Middle frontal gyrus (tissue), 1 donor: ENCODE data around the gene PPFIBP2.

Experiments
- DNase-seq: peaks from one replicate; pipeline ENCODE4 v3.0.0-alpha.2; 2015; ENCODE audit warnings: low spot score; ENCODE audit errors: extremely low spot score

The PPFIBP2 gene

DNA sequence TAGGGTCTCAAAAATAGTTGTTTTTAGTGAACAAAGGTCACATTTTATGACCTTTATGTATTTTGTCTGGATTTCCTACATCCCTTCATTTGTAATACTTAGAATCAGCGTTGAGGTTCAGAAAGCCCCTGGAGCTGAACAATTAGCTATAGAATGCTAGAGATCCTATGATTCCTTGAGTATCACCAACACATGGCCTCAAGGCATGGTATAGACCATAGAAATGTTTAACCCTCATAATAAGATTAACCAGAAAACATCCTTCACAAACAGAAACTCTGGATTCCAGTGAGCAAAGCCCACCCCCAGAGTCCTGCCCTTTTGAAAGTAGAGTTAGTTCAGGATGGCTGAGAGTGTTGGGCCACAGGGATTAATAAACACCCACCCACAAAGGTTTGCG is 82.2 kb downstream of the PPFIBP2 start:
- DNase-seq = no peak

DNA sequence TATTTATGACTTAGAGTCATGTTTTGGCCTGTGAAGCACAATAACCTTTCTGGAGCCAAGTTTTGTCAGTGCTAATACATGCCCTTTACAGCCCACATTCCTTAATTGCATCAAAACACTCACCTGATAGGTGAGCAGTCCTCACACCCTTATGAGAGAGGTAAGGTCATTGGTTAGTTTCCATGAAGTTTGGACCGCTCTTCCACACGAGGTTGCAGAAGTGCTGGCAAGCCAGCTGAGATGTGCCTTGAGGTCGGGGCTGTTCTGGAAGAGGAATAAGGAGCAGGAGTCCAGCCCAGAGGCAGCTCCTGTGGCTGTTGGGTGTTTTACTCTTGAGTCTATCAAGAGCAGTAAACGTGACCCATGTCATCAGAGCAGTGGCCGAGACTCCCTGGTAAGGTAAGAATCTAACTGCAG is 83.2 kb downstream of the PPFIBP2 start:
- no peak for DNase-seq

DNA sequence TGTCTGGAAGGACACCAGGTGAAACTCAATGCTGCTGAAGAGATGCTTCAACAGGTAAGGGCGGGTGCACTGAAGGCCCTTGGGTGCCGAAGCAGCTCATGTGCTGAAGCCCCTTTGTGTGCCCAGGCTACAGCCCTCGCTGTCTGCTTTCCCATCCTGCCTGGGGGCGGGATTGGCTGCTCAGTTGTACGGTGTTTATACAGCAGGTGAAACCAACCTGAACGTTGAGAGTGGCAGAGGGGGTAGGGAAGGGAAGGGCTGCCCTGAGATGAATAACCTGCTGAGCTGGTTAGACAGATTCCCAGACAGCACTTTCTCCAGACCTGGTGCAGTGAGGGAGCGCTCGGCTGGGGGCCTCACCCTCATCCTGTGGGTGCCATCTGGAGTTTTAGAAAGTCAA is 83.8 kb downstream of the PPFIBP2 start:
- no peak for DNase-seq

DNA sequence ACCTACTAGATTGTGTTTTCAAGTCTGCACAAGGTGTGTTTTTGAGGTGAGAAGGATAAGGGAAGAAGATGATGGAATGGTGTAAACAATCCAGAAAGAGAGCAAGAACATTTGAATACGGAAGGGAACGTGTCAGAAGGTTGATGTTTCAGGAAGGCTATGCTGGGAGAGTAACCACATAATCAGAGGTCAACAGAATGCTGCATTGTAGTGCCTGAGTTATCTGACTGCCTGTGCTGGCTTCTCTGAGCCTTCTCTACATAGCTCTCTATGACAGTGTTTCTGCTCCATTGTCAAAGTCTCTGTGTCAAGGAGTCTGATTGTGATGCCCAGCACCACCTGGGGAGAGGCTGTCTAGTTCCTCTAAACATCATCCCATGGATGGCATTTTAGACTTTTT is 85.4 kb downstream of the PPFIBP2 start:
- DNase-seq = no peak

DNA sequence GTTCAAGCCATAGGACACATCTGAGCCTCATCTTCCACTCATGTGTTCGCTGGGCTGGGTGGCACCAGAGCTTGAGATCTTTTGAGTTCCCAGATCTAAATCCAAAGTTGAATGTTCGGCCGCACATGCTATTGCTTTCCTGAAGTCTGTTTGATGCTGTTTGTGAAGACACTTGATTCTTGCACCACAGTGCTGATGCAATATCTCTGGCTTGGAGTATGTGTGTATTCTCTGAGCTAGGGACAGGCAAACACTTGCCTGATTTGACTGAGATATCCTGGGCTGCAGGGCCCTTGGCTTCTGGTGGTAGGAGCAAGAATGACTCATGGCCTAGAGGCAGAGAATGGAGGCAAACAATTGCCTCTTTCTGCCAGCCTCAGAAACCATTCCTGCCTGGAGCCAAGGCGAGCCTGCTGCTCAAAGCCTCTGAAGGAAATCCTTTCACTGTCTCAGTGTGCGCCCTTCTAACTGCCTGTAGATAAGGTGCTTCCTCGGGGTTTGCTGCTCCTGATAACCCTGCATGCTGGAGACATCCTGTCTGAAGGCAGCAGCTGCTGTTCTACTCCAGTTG is 86.5 kb downstream of the PPFIBP2 start:
- DNase-seq = no peak

DNA sequence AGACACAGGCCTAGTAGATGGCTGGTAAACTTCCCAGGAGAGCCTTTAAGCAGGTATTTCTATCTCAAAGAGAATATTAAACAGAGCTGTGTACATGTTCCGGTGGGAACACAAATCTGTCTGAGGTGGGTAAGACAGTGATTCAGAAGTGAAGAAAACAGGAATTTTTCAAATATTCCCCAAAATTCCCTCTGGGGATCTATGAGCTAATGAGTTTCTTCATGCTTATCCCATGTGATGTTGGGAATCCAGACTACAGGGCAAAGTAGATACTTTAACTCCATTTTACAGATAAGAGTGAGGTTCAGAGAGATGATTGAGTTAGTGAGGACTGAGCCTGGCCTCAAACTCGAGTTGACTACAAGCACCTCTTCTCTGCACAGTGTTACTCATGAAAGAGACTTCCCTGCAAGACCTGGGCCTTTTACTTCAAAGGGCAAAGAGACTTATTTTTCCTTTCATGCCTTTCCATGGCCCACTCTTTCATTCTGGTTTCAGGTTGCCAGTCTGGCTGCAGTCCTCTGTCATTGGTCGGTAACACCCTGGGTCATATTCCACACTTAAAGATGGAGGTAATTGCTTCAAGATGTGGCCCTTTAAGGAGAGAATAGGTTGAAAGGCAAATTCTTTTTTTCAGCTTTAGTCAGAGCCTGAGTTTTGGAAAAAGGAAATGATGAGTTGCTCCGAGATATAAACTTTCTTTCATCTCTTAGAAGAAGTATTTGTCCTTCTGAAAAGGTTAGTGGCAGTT is 89.4 kb downstream of the PPFIBP2 start:
- DNase-seq = no peak

DNA sequence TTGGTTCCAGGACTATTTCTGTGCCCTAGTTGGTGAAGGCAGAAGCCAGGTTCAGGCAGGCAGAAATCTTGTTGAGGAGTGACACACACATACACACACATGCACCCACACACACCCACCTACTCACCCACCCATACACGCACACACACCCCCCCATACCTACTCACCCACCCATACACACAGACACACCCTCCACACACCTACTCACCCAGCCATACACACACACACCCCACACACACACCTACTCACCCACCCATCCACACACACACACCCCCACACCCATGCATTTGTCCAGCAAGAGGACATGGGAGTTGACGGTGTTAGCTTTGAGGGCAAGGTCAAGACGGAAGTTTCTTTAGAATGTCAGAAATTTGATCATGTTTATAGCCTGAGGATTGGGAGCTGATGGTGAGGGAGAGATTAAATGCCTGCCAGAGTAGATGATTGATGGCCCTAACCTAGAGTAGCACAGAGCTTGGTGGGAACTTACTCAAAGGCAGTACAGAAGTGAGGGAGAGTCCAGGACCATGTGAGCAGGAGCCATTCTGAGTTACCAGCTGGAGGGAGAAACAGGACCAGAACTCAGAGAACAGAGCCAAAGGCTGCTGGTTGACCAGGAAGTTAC is 90.6 kb downstream of the PPFIBP2 start:
- DNase-seq = no peak

DNA sequence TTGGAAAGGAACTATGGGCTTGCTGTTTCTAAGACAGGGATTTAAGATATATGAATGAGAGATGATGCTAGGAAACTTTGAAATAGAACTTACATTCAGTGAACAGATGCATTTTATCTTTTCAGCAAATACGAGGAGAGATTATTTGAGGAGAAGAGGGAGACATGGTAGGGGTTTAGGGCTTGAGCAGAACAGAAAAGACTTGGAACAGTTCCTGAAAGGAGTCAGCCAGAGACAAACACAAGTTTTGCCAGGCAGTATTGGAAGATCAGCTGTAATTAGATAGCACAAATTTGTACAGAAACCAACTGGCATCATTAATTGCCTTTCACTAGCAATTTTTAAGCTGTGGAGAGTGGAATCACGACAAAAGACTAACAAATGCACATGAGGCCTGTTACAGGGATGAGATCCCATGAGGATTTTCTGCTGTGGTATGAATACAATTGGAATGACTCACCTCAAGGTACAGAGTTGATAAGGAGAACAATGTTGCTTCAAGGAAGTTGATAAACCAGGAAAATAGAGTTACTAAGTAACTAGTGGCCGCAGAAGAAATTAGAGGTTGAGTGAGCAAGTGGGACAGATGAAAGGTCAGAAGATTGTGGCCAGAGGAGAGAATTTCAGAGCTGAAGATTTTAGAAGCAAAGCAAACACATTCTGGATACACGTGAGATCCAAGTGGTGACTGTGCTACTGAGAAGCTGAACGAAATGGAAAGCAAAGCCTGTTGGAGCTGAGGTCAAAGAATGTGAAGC is 91.6 kb downstream of the PPFIBP2 start:
- DNase-seq = no peak

DNA sequence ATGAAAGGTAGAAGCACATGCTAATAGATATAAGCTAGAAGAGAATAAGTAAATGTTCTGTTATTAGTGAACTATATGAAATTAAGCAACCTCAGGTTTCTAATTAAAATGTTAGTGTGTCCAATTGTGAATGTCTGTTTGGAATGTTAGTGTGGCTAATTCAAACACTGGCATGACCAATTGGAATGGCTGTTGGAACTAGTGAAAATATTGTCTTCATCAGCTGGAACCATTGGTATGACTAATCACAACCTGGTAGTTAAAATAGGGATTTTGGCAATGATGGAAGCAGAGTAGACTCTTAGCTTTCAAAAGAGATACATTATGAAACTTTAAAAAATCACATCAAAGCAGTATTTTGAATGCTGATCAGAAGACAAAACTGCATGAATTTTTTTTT is 92.7 kb downstream of the PPFIBP2 start:
- DNase-seq = no peak

DNA sequence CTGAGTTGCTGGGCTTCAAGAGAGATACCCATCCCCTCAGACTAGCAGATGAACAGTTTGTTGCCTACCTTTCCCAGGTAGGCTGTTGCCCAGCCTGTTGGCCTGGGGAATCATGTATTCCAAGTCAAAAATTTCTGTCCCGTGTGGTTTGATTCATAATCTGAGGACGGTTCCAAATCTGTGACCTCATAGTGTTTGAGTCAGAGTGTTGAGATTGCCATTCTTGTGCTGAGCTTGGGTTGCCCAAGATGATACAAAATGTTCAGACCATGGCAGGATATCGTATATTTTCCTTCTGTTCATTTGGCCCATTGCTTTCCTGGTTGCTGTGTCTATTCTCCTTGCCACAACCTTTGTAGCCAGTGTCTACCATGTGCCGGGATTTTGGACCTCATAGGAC is 95.2 kb downstream of the PPFIBP2 start:
- DNase-seq = no peak

DNA sequence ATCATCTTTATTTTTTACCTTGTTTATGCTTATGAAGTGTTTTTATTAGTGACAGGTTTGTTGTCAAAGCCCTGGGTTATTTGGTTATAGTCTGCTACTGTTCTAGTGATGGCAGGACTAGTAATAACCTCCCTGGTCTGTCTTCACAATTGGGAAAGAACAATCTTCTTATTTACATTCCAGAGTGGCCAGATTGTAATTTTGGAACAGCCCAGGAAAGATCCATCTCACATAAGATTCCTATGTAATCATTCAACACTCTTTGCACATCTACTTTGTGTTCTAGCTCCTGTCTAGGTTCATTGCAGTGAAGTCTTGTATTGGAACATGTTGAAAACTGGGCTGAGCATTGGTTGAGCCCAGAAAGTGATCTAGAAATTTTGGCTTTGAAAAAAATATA is 95.7 kb downstream of the PPFIBP2 start:
- DNase-seq = no peak

DNA sequence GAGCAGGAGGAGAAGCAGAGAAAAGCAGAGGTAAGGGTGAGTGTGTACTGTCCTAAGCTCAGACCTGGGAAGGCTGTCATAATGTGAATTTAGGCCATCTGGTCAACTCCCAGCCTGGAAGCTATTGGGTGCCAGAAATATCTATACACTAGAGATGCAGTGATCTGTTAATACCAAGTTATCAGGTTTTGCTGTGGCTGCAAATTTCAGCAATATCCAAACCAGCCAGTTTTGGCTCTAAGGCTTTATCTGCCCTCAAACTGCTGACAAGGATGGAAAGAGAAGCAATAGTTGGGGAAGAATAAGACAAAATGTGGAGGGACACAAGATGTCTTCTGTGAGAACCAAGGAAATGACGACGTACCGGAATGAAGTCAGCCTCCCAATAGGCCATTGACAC is 96.6 kb downstream of the PPFIBP2 start:
- no peak for DNase-seq

DNA sequence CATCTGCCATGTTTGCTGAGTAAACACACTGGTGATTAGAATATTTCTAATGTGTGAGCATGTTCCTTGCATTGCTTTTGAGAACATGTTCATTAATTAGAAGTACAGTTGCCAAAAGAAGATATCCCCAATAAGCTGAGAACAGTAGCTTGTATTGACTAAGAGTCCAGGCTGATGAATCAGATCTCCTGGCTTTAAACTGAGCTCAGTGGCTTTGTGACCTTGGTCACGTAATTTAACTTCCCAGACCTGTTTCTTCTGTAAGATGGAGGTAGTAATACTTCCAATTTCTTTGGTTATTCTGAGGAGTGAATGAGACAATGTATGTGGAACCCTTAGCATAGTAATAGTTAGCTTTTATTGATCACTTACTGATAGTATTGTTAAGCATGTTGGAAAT is 97.6 kb downstream of the PPFIBP2 start:
- DNase-seq = no peak

DNA sequence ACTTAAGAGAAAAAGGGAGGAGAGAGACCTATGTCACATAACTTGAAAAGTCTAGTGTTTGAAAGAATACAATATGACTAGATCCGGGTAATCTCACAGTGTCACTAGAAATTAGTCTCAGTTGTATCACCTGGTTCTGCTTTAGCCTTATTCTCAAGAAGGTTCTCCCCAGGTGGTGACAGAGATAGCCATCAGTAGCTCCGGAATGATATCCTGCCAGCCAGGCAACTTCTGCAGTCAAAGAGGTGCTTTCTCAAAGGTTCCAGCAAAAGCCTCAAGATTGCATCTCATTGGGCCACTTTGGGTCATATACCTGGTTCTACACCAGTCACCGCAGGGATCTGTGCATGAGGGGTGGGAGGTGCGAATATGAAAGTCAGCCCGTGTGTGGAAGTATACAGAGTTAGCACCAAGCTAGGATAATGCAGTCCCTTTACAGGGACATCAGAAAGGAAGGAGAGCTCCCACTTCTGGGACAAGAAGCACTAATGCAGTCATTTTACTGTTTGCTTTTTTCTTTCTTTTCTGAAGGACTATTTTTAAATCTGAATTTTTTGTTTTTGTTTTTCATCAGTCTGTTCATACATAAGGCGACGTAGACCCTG is 98.4 kb downstream of the PPFIBP2 start:
- no peak for DNase-seq

DNA sequence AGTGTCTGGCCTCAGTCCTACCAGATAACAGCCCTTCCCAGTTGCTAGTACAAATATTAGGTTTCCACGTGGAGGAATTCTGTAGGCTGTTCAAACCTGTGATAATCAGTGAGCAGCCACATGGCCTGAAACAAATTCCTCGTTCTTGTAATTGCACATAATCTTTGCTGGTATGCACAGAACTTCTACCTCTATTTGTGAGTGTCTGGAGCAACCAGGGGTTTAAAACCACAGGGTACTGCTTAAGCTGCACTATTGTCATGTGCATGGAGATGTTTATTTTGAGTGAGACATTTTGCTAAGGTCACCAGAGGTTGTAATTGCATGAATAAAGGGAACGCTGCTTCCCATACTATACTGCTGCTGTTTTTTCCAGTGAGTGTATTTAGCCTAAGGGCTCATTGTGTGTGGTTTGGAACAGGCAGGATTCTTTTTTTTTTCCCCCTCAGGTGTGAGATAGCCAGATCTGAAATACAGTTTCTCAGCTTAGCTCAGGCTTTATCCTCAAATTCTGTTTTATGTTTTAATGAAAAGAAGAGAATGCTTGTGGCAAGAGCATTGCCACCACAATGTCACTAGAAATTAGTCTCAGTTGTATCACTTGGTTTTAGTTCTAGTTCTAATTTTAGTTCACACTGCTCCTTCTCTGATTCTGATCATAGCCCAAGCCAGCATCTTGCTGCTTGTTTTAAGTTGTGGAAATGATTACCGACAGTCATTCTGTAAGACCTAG is 99.0 kb downstream of the PPFIBP2 start:
- DNase-seq = no peak

DNA sequence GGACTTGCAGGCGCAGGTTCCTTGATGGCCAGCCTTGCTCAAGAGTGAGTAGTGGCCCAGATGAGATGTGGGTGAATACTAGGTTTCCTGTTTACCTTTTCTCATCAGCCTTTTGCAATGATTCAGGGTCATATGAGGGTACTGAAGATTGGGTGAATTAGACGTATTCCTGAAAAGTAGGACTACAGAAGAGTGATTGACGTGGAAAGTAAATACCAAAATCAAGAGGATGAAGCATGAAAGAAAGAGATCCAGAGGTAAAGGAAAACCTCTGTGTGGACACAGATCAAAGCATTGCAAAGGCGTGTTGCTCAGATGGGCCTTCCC is 99.6 kb downstream of the PPFIBP2 start:
- no peak for DNase-seq

DNA sequence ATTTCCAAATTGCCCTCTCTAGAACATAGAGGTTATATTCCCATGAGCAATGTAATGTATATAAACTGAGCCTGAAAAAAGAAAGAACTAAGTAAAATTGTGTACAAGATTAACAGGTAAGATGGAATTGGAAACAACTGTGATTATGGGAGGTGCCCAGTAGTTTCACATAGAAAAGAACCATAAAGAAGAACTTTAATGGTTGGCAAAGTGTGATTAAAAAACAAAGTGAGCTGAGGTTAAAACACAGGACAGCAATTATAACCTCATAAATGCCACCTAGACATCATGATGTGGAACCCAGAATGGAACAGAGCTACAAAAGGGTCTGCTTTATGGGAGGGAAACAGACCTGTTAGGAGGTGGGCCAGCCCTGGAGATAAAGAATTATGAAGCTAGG is 100.9 kb downstream of the PPFIBP2 start:
- DNase-seq = no peak

DNA sequence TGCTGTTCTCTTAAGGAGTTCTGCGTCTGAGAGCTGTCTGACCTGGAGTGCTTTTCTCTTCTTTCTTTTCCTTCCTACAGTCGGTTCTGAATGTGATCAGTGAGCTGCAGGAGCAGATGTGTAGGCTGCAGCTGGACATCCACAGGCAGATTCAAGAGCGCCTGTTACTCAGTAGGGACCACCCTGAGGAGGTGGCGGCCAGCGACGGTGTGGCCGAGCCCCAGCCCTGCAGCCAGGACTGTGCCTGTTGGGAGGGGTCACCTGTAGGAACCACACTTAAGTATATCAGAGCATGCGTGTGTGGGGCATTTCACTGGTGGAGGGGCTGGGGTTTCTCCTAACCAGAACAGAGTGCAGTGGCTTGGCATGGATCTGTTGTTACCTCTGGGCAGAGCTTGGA is 103.2 kb downstream of the PPFIBP2 start:
- DNase-seq = no peak

DNA sequence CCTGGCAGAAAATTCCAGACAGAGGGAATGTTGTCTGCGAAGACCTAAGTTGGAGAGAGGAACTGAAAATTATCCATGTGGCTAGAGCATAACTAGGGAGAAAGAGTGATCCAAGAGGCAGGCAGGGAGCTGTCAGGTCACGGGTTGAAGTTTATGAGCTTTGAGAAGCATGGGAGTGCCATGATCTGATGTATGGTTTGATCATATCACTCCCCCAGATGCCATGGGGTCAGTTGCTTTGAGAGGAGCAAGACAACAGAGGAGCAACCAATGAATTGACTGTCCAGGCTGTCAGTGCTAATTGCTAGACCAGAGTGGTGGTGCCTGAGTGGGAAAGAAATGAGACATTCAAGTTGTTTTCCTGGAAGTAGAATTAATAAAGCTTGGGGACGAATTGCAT is 105.5 kb downstream of the PPFIBP2 start:
- DNase-seq = no peak

DNA sequence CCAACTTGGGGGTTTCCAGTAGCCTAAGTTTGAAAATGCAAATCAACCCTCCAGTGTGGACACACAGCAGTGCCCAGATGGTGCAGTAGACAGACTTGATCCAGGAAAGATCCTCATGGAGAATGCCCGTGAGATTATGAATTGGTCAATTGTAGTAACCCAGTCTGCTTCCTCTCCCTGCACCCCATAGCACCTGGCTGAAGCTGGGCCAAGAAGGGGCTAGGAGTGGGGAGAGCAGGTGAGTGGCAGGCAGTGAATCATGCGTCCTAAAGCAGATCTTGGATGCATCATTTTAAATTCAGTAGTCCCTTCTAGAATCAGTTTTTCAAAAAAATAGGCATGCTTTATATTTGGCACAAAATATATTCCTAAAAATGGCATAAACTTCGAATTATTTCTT is 107.3 kb downstream of the PPFIBP2 start:
- no peak for DNase-seq

DNA sequence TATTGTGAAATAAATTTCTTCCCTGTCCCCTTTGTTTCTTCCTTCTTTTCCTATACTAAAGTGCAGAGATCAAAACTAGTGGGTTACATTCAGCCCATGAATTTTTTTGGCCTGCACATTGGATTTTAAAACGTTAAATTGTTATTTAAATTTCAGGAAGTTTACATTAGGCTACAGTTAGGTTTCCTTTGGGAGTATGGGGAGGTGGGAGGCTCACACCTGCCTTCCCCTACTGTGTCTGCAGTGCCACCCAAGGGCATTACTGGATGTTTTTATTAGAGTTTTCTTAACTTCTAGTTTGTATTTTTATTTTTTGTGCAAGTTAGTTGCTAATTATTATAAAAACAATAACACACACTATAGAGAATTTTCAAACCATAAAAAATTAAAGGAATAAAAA is 107.8 kb downstream of the PPFIBP2 start:
- DNase-seq = no peak
